ENCODE results near the gene ZBTB25. TPM values are rescaled to one million over a fixed set of nuclear protein-coding genes. Genes with fewer than 3 reads are reported as not detected.

Gene ZBTB25
- total RNA-seq, 1 experiment from 2014 or later: 19.0 TPM

GRCh38 chr14:64541261-64541971, 37.8 kb upstream of the ZBTB25 start:
- Histone ChIP-seq H3K9me2 (ENCODE audit: insufficient read depth) (no peaks in the 10 kb centered on the region), H3K27ac (ENCODE audit: low read depth, low read length) (no peak overlapping the region), H3K9ac (ENCODE audit: low read length) (no peak overlapping the region), H3K79me2 (ENCODE audit: insufficient read depth, low read length) (no peaks in the 10 kb centered on the region), H2AFZ (ENCODE audit: low read depth, low read length, poor library complexity, severe bottlenecking) (no peak overlapping the region), H4K20me1 (ENCODE audit: insufficient read depth) (no peaks in the 10 kb centered on the region), H3K4me2 (ENCODE audit: low read length) (no peak overlapping the region), H3K4me3 (replicated peaks in 1 of 2; ENCODE audit: low read depth in 1 of 2, low read length in 2 of 2) (no peak overlapping the region), H3K9me3 (ENCODE audit: control insufficient read depth in 1 of 2, insufficient read depth in 1 of 2, low read depth in 1 of 2, low read length in 2 of 2) (no peaks in the 10 kb centered on the region; a peak in 1 of 4 replicates), H3K36me3 (ENCODE audit: control insufficient read depth in 1 of 2, insufficient read depth in 2 of 2, low read length in 2 of 2) (no peaks in the 10 kb centered on the region), H3K27me3 (ENCODE audit: insufficient read depth, low read length) (no peaks in the 10 kb centered on the region), H3K4me1 (ENCODE audit: control insufficient read depth in 1 of 2, insufficient read depth in 2 of 2, low read length in 2 of 2) (peaks cover 3 to 23% of the 10 kb centered on the region in 2 experiments; a peak in 2 of 4 replicates)
- DNase-seq (ENCODE audit: low read depth, low spot score): no peak
- TF ChIP-seq CEBPB (IDR thresholded peaks at IDR 0.05; ENCODE audit: low read depth): no peak
- TF ChIP-seq JUND (IDR thresholded peaks at IDR 0.05): no peak
- no peak for TF ChIP-seq FOSL1 (IDR thresholded peaks at IDR 0.05; ENCODE audit: low read depth)
- no peak for TF ChIP-seq SRF (IDR thresholded peaks at IDR 0.05; ENCODE audit: low read depth)
- no peak for TF ChIP-seq ZFX (IDR thresholded peaks at IDR 0.05)
- no peak for TF ChIP-seq EZH2phosphoT487 (IDR thresholded peaks at IDR 0.05; ENCODE audit: borderline replicate concordance)
- no peak for TF ChIP-seq SIN3A (IDR thresholded peaks at IDR 0.05; ENCODE audit: low read depth)
- no peak for TF ChIP-seq SP1 (IDR thresholded peaks at IDR 0.05; ENCODE audit: low read depth)
- no peak for TF ChIP-seq EZH2 (IDR thresholded peaks at IDR 0.05)
- no peak for TF ChIP-seq RAD21 (IDR thresholded peaks at IDR 0.05; ENCODE audit: low read depth)
- no peak for TF ChIP-seq ATF3 (IDR thresholded peaks at IDR 0.05)
- no peak for TF ChIP-seq ELF1 (IDR thresholded peaks at IDR 0.05; ENCODE audit: borderline replicate concordance, low read depth)
- TF ChIP-seq YY1 (IDR thresholded peaks at IDR 0.05; ENCODE audit: extremely low read depth, insufficient replicate concordance, low read depth, low read length): no peak
- TF ChIP-seq, protein P1, sequence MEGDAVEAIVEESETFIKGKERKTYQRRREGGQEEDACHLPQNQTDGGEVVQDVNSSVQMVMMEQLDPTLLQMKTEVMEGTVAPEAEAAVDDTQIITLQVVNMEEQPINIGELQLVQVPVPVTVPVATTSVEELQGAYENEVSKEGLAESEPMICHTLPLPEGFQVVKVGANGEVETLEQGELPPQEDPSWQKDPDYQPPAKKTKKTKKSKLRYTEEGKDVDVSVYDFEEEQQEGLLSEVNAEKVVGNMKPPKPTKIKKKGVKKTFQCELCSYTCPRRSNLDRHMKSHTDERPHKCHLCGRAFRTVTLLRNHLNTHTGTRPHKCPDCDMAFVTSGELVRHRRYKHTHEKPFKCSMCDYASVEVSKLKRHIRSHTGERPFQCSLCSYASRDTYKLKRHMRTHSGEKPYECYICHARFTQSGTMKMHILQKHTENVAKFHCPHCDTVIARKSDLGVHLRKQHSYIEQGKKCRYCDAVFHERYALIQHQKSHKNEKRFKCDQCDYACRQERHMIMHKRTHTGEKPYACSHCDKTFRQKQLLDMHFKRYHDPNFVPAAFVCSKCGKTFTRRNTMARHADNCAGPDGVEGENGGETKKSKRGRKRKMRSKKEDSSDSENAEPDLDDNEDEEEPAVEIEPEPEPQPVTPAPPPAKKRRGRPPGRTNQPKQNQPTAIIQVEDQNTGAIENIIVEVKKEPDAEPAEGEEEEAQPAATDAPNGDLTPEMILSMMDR (IDR thresholded peaks at IDR 0.05 in 2 of 3, conservative IDR thresholded peaks at IDR 0.05 in 1 of 3; ENCODE audit: borderline replicate concordance in 1 of 3, insufficient read depth in 1 of 3, low read depth in 2 of 3, low read length in 2 of 3): no peak
- TF ChIP-seq POLR2AphosphoS5 (IDR thresholded peaks at IDR 0.05; ENCODE audit: low read depth, low read length): no peak
- no peak for TF ChIP-seq ZNF274 (IDR thresholded peaks at IDR 0.05; ENCODE audit: low read depth, low read length)
- TF ChIP-seq TCF7L2 (IDR thresholded peaks at IDR 0.05; ENCODE audit: borderline replicate concordance, extremely low read depth, insufficient read depth, insufficient read length): no peak
- no peak for TF ChIP-seq ZBTB33 (IDR thresholded peaks at IDR 0.05; ENCODE audit: extremely low read depth, insufficient replicate concordance, low read length)
- no peak for TF ChIP-seq CBX3 (IDR thresholded peaks at IDR 0.05; ENCODE audit: low read depth)
- TF ChIP-seq EGR1 (IDR thresholded peaks at IDR 0.05; ENCODE audit: low read depth): no peak
- RAD21 ChIA-PET (ENCODE audit: low non-redundant PET in 1 of 2, low total read pairs in 2 of 2, uncharacterized antibody in 2 of 2, unreplicated experiment in 2 of 2): no interaction called here
- intact Hi-C loops (cut with micrococcal nuclease): loop anchor here (10.0 kb wide), 1 partner anchor 93 kb away; no protein-coding TSS in a partner anchor
- POLR2A ChIA-PET: no interaction called here
- BruUV-seq (replicated peaks): no TSS peak
- CTCF ChIA-PET: no interaction called here
- ATAC-seq: no peak

All from HCT116 (cell line).